ENCODE measurements around the gene CNTN5. TPM values are rescaled to one million over a fixed set of nuclear protein-coding genes. Genes with fewer than 3 reads are reported as not detected.

Gene CNTN5
- polyA plus RNA-seq: not detected in 3 replicates
- not detected for polyA plus RNA-seq (2011; ENCODE audit: low read depth)
- polyA plus RNA-seq (2011; cell fraction: cytosol; rRNA removed): not detected in 2 replicates
- 0.10 TPM in 1 of 2 replicates, not detected in the other for polyA plus RNA-seq (2011; cell fraction: nucleus; rRNA removed)
- polyA plus RNA-seq (2012; ENCODE audit: low replicate concordance): not detected in 2 replicates
- polyA minus RNA-seq: not detected in 3 replicates
- polyA minus RNA-seq (2011; cell fraction: cytosol; rRNA and poly(A)+ RNA removed): not detected
- polyA minus RNA-seq (2011; cell fraction: nucleus; rRNA and poly(A)+ RNA removed): not detected in 2 replicates

DNA sequence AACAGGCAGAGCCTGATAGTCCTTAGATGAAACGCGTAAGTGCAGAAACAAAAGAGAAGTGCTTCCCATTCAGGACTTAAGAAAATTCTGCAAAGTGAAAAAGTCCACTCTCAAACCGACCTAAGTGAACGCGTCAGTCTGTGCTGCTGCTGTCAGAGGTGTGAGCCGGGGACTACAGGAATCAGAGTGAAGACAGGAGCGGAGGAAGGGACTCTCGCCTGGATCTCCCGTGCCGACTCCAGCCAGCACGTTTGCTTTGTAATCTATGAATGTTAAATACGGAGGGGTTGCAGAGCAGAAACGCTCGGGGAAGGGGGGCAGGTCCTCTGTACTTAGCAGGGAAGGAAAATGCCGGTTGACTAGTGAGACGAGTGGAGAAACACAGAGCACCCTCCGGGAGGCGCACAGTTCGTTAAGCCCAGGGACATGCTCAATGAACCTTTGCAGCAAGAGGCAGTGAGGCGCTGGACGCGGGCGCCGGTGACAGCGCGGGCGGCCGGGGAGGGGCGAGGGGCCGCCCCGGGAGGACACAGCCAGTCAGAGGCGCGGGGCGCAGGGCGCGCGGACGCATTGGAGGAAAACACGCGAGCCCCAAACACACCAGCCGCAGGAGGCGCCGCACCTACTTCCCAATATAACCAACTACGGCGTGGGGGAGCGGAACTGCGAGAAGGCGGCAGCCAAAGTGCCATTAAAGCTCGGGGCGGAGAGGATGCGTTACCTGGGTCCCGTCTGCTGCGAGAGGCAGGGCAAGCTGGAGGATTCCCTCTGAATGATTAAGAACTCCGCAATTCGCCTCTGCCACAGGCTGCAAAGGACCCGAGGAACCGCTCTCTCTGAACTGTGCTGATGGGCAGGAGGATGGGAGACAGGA lies at the start of gene CNTN5:
Gene CNTN5, plus strand, starts transcription at position 598 of the 874 bp plus-strand sequence.
- no peaks in the 10 kb centered on the region for H4K20me1 ChIP-seq (ENCODE audit: control insufficient read depth, extremely low read depth, insufficient read depth, low read length)
- no peaks in the 10 kb centered on the region for H3K9me1 ChIP-seq (ENCODE audit: control insufficient read depth, extremely low read depth, insufficient read depth, low read length)
- peak within 1 kb of the TSS; percentile 12 to 52 (median 38) for H3K4me3 ChIP-seq (ENCODE audit: control insufficient read depth in 2 of 3, extremely low read depth in 1 of 3, insufficient read depth in 2 of 3, low read depth in 1 of 3, low read length in 3 of 3)
- H3K9ac ChIP-seq (ENCODE audit: control insufficient read depth, extremely low read depth, insufficient read depth, low read length): no peak within 1 kb of the TSS
- H3K4me1 ChIP-seq (ENCODE audit: control insufficient read depth, extremely low read depth, insufficient read depth, low read length): peaks cover 4% of the 10 kb centered on the region
- DNase-seq (ENCODE audit: low read depth, low spot score) (no peak), FAIRE-seq (no peak)
- H3K9me3 ChIP-seq (ENCODE audit: control insufficient read depth, low read depth, low read length): no peaks in the 10 kb centered on the region
- peak within 1 kb of the TSS; percentile 73 for H3K4me2 ChIP-seq (ENCODE audit: control insufficient read depth, extremely low read depth, insufficient read depth, low read depth, low read length)
- H3K27ac ChIP-seq (ENCODE audit: control insufficient read depth, insufficient read depth, low read length): no peak within 1 kb of the TSS
- H3K79me2 ChIP-seq (ENCODE audit: control insufficient read depth, insufficient read depth, low read length): no peaks in the 10 kb centered on the region
- TF ChIP-seq EZH2 (IDR thresholded peaks at IDR 0.05; ENCODE audit: low read length): peak; percentile 64
- TF ChIP-seq, protein P1, sequence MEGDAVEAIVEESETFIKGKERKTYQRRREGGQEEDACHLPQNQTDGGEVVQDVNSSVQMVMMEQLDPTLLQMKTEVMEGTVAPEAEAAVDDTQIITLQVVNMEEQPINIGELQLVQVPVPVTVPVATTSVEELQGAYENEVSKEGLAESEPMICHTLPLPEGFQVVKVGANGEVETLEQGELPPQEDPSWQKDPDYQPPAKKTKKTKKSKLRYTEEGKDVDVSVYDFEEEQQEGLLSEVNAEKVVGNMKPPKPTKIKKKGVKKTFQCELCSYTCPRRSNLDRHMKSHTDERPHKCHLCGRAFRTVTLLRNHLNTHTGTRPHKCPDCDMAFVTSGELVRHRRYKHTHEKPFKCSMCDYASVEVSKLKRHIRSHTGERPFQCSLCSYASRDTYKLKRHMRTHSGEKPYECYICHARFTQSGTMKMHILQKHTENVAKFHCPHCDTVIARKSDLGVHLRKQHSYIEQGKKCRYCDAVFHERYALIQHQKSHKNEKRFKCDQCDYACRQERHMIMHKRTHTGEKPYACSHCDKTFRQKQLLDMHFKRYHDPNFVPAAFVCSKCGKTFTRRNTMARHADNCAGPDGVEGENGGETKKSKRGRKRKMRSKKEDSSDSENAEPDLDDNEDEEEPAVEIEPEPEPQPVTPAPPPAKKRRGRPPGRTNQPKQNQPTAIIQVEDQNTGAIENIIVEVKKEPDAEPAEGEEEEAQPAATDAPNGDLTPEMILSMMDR (optimal IDR thresholded peaks at IDR 0.05 in 1 of 3, IDR thresholded peaks at IDR 0.05 in 1 of 3, conservative IDR thresholded peaks at IDR 0.05 in 1 of 3; ENCODE audit: extremely low read depth in 1 of 3, insufficient read depth in 2 of 3, low read length in 3 of 3): peak in 1 of 3 experiments; percentile 10
- no peaks in the 10 kb centered on the region for H3K36me3 ChIP-seq (ENCODE audit: control insufficient read depth in 2 of 2, extremely low read depth in 1 of 2, insufficient read depth in 2 of 2, low read length in 2 of 2)
- peaks cover 19% of the 10 kb centered on the region for H3K27me3 ChIP-seq (ENCODE audit: control insufficient read depth, extremely low read depth, insufficient read depth, low read length)
- dilution Hi-C loops (cut with MboI; ENCODE audit: extremely low pct_ligation_motif_present, low sequenced_read_pairs): no loop called here
- H2AFZ ChIP-seq (ENCODE audit: control insufficient read depth, low read length): peak within 1 kb of the TSS; percentile 69

DNA sequence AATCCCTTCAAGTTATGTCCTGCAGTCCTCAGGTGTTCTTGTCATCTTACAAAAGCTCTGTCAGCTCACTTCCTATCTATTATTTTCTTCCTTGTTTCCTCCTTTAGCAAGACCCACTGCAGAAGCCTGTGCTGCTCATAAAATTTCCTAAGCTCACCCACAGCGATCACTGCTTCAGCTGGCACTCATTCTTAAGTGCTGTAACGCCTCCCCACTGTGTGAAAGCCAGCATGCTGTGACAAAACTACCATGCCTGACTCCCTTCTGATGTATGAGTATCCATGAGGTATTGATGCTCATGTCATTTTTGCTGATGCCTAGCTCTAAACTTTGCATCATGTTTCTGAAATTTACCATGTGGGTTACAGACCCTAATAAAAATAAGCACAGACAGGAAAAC lies 41.5 kb upstream of the CNTN5 start:
- Histone ChIP-seq H4K20me1 (ENCODE audit: control insufficient read depth, extremely low read depth, insufficient read depth, low read length) (no peaks in the 10 kb centered on the region), H2AFZ (ENCODE audit: control insufficient read depth, low read length) (no peak overlapping the region), H3K79me2 (ENCODE audit: control insufficient read depth, insufficient read depth, low read length) (no peaks in the 10 kb centered on the region), H3K27ac (ENCODE audit: control insufficient read depth, insufficient read depth, low read length) (no peak overlapping the region), H3K4me3 (ENCODE audit: control insufficient read depth in 2 of 3, extremely low read depth in 1 of 3, insufficient read depth in 2 of 3, low read depth in 1 of 3, low read length in 3 of 3) (no peak overlapping the region), H3K9me1 (ENCODE audit: control insufficient read depth, extremely low read depth, insufficient read depth, low read length) (no peaks in the 10 kb centered on the region), H3K27me3 (ENCODE audit: control insufficient read depth, extremely low read depth, insufficient read depth, low read length) (no peaks in the 10 kb centered on the region), H3K36me3 (ENCODE audit: control insufficient read depth in 2 of 2, extremely low read depth in 1 of 2, insufficient read depth in 2 of 2, low read length in 2 of 2) (no peaks in the 10 kb centered on the region), H3K4me2 (ENCODE audit: control insufficient read depth, extremely low read depth, insufficient read depth, low read depth, low read length) (no peak overlapping the region), H3K9ac (ENCODE audit: control insufficient read depth, extremely low read depth, insufficient read depth, low read length) (no peak overlapping the region), H3K9me3 (ENCODE audit: control insufficient read depth, low read depth, low read length) (no peaks in the 10 kb centered on the region), H3K4me1 (ENCODE audit: control insufficient read depth, extremely low read depth, insufficient read depth, low read length) (no peaks in the 10 kb centered on the region)
- dilution Hi-C loops (cut with MboI; ENCODE audit: extremely low pct_ligation_motif_present, low sequenced_read_pairs): no loop called here
- DNase-seq (ENCODE audit: low read depth, low spot score) (no peak), FAIRE-seq (no peak)
- TF ChIP-seq EZH2 (IDR thresholded peaks at IDR 0.05; ENCODE audit: low read length): no peak
- TF ChIP-seq, protein P1 (optimal IDR thresholded peaks at IDR 0.05 in 1 of 3, IDR thresholded peaks at IDR 0.05 in 1 of 3, conservative IDR thresholded peaks at IDR 0.05 in 1 of 3; ENCODE audit: extremely low read depth in 1 of 3, insufficient read depth in 2 of 3, low read length in 3 of 3): no peak
